Colonic mucosa (tissue), 4 donors: ENCODE data around the gene EHHADH. TPM values are rescaled to one million over a fixed set of nuclear protein-coding genes. Genes with fewer than 3 reads are reported as not detected.

Experiments
- DNase-seq: peaks from one replicate; pipeline ENCODE4 v3.0.0-alpha.2; 2020
- H3K27ac ChIP-seq: fragments of 200-600 bp; one replicate; pipeline ENCODE4 v1.8.0; 2021
- H3K27me3 ChIP-seq: fragments of 200-600 bp; one replicate; pipeline ENCODE4 v1.8.0; 2021
- H3K36me3 ChIP-seq: fragments of 200-600 bp; one replicate; pipeline ENCODE4 v1.8.0; 2021
- H3K4me1 ChIP-seq: fragments of 200-600 bp; one replicate; pipeline ENCODE4 v1.8.0; 2021; ENCODE audit warnings: mild to moderate bottlenecking
- H3K4me3 ChIP-seq: fragments of 200-600 bp; one replicate; pipeline ENCODE4 v1.8.0; 2021
- H3K9ac ChIP-seq, 2 donors: one replicate each; pipeline ENCODE4 v1.7.0; 2013; ENCODE audit warnings: control low read depth in 2 of 2, low read depth in 2 of 2, low read length in 2 of 2
- H3K9me3 ChIP-seq: fragments of 200-600 bp; one replicate; pipeline ENCODE4 v1.8.0; 2021
- intact Hi-C: fragments of 100-400 bp; cut with DNase I; formaldehyde crosslinking; loops from one replicate; pipeline ENCODE4 v1.14.1; 2022
- total RNA-seq, 2 donors: library from RNA; stranded (reverse); fragmentation: NEBNext Ultra II Directional in 1 of 2; extraction: Animal tissue kit (Norgen Biotek cat#: 25700) in 1 of 2; gene quantifications; one replicate each; pipeline ENCODE4 v1.2.1, GENCODE V29; 2021
- TF ChIP-seq, protein P1 (sequence below): fragments of 200-600 bp; IDR thresholded peaks from one replicate; pipeline ENCODE4 v1.8.0; 2022; ENCODE audit warnings: antibody characterized with exemption, mild to moderate bottlenecking
- donor health status: healthy.
- donor health status: DM: no; HTN: no; CAD: no.
- donor health status: DM: no; HTN: no; CAD: no.

The EHHADH gene
- total RNA-seq, 2 donors from 2014 or later, result 32.7 to 48.9 TPM

DNA sequence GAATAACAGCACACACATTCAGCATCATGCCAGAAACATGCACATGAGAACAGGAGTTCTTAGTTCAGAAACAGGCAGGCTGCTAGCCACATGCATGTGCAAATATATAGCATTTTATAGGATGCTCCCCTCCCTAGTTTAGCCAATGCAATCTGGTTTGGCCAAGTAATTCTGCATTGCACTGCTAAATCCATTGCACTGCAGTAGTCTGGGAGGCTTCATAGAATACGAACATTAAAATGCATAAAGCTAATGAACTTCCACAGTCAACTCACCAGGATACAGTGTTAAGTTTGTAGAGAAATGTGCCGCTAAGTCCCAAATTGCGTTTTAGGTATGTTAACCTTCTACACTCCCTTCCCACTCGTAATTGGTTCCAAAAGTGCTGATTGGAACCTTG, 41.8 kb downstream of the EHHADH start:
- Histone ChIP-seq H3K9ac (no peak overlapping the region), H3K9me3 (no peaks in the 10 kb centered on the region), H3K27ac (no peak overlapping the region), H3K36me3 (no peaks in the 10 kb centered on the region), H3K4me1 (no peaks in the 10 kb centered on the region), H3K27me3 (no peaks in the 10 kb centered on the region), H3K4me3 (no peak overlapping the region)
- TF ChIP-seq, protein P1, sequence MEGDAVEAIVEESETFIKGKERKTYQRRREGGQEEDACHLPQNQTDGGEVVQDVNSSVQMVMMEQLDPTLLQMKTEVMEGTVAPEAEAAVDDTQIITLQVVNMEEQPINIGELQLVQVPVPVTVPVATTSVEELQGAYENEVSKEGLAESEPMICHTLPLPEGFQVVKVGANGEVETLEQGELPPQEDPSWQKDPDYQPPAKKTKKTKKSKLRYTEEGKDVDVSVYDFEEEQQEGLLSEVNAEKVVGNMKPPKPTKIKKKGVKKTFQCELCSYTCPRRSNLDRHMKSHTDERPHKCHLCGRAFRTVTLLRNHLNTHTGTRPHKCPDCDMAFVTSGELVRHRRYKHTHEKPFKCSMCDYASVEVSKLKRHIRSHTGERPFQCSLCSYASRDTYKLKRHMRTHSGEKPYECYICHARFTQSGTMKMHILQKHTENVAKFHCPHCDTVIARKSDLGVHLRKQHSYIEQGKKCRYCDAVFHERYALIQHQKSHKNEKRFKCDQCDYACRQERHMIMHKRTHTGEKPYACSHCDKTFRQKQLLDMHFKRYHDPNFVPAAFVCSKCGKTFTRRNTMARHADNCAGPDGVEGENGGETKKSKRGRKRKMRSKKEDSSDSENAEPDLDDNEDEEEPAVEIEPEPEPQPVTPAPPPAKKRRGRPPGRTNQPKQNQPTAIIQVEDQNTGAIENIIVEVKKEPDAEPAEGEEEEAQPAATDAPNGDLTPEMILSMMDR, result no peak
- DNase-seq, result no peak
- intact Hi-C loops, result no loop called here

DNA sequence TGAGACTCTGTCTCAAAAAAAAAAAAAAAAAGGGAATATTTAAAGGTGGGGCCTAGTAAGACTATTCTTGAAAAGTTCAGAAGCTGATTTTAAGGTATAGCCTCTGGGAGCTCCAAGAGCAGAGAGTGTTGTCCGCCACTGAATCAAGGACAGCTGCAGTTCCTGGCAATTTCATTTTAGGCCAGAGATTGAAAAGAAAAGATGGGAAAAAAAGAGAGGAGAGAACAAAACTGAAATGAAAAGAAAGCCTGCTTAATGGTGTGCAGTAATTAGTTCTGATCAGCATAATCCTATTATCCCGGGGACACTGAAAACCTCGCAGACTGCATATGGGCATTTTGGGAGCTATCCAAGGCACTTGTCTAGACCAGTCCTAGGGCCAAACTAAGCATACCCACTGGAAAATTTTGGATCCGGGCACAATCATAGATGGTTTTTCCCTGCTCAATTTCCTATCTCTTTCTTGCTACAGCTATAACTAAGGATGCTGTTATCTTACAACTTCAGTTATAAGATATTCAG, 43.2 kb downstream of the EHHADH start:
- Histone ChIP-seq H3K27me3 (no peaks in the 10 kb centered on the region), H3K36me3 (no peaks in the 10 kb centered on the region), H3K9me3 (no peaks in the 10 kb centered on the region), H3K27ac (no peak overlapping the region), H3K4me3 (no peak overlapping the region), H3K9ac (no peak overlapping the region), H3K4me1 (no peaks in the 10 kb centered on the region)
- intact Hi-C loops, result no loop called here
- TF ChIP-seq, protein P1, result no peak
- DNase-seq, result no peak

DNA sequence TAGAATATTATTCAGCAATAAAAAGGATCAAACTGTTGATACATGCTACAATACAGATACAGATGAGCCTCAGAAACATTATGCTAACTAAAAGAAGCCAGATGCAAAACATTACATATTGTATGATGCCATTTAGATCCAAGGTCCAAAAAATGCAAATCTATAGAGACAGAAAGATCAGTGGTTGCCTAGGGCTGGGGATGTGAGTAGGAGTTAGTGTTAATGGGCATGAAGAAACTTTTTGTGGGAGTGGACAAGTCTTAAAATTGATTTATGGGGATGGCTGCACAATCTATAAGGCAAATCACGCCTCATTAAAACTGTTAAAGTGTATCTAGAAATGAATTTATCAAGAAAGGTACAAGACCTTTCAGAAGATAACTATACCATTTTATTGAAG, 45.0 kb downstream of the EHHADH start:
- H3K9ac ChIP-seq, result no peak overlapping the region
- intact Hi-C loops, result no loop called here
- no peaks in the 10 kb centered on the region for H3K4me1 ChIP-seq
- H3K4me3 ChIP-seq, result no peak overlapping the region
- no peaks in the 10 kb centered on the region for H3K27me3 ChIP-seq
- H3K27ac ChIP-seq, result no peak overlapping the region
- TF ChIP-seq, protein P1, result no peak
- DNase-seq, result no peak
- no peaks in the 10 kb centered on the region for H3K36me3 ChIP-seq
- no peaks in the 10 kb centered on the region for H3K9me3 ChIP-seq

DNA sequence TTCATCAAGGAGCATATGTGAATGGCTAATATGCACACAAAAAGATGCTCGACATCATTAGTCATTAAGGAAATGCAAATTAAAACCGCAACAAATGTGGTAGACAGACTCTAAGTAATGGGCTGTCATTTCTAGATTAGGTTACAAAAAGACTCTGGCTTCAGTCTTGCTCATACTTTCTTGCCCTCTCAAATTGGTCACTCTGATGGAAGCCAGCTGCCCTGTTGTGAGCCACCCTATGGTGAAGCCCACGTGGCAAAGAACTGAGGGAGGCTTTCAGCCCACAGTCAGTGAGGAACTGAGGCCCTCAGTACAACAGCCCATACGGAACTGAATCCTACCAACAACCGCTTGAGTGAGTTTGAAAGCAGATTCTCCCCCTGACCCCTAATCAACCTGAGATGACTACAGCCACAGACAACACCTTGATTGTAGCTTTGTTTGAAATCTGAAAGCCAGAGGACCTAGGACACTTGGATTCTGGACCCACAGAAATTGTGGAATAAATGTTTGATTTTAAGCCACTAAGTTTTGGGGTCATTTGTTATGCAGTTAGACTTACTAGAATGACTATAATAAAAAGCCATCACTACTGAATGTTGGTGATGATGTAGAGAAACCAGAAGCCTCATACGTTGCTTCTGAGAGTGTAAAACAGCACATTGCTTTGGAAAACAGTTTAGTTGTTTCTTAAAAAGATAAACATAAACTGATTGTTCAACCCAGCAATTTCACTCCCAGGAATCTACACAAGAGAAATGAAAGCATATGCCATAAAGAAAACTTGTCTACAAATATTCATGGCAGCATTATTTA, 45.7 kb downstream of the EHHADH start:
- H3K9ac ChIP-seq, result no peak overlapping the region

DNA sequence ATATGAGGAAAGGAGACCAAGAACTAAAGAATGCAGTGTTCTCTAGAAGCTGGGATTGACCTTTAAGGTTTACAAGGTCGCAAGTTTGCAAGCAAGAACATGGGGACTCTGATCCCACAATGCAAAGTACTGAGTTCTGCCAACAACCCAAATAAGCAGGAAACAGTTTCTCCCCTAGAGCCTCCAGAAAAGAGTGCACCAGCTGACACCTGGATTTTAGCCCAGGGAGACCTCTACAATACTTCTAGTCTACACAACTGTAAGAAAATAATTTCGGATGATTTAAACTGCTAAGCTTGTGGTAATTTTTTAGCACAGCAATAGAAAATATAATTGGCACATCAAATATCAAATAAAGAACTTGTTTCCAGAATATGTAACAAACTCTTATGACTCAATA, 46.4 kb downstream of the EHHADH start:
- H3K4me1 ChIP-seq, result no peaks in the 10 kb centered on the region

More for the DNA sequence above, 45.7 kb downstream of the EHHADH start:
- intact Hi-C loops, result no loop called here
- Histone ChIP-seq H3K4me1 (no peaks in the 10 kb centered on the region), H3K9me3 (no peaks in the 10 kb centered on the region), H3K36me3 (no peaks in the 10 kb centered on the region), H3K27ac (no peak overlapping the region), H3K4me3 (no peak overlapping the region), H3K27me3 (no peaks in the 10 kb centered on the region)
- DNase-seq, result no peak
- TF ChIP-seq, protein P1, result no peak

More for the DNA sequence above, 46.4 kb downstream of the EHHADH start:
- Histone ChIP-seq H3K9ac (no peak overlapping the region), H3K27ac (no peak overlapping the region), H3K36me3 (no peaks in the 10 kb centered on the region), H3K9me3 (no peaks in the 10 kb centered on the region), H3K27me3 (no peaks in the 10 kb centered on the region), H3K4me3 (no peak overlapping the region)
- TF ChIP-seq, protein P1, result no peak
- intact Hi-C loops, result no loop called here
- DNase-seq, result no peak
